ENCODE data around the gene NEURL2. TPM values are rescaled to one million over a fixed set of nuclear protein-coding genes. Genes with fewer than 3 reads are reported as not detected.

Gene NEURL2
- total RNA-seq, 1 donor from 2014 or later = 2.8 TPM

- Histone ChIP-seq H3K36me3 (no peaks in the 10 kb centered on the region), H3K4me1 (peaks cover 43% of the 10 kb centered on the region), H3K27me3 (no peaks in the 10 kb centered on the region), H3K27ac (peak overlapping the region; percentile 67), H3K9me3 (no peaks in the 10 kb centered on the region), H3K4me3 (no peak overlapping the region)
- no peak for TF ChIP-seq CTCF (IDR thresholded peaks at IDR 0.05)
- intact Hi-C loops (cut with DNase I) = no loop called here
- ATAC-seq (peak; percentile 18), DNase-seq (no peak)
Observed at GRCh38 chr20:45920462-45921336, 29.7 kb upstream of the NEURL2 start.

- Histone ChIP-seq H3K4me3 (no peak overlapping the region), H3K36me3 (no peaks in the 10 kb centered on the region)
- no peak for DNase-seq
Observed at GRCh38 chr20:45919542-45920399, 28.8 kb upstream of the NEURL2 start.

GRCh38 chr20:45918779-45919537 is 27.9 kb upstream of the NEURL2 start:
- Histone ChIP-seq H3K4me1 (peaks cover 48% of the 10 kb centered on the region), H3K9me3 (no peaks in the 10 kb centered on the region), H3K27me3 (no peaks in the 10 kb centered on the region), H3K27ac (peak overlapping the region; percentile 67), H3K36me3 (no peaks in the 10 kb centered on the region), H3K4me3 (no peak overlapping the region)
- ATAC-seq (no peak), DNase-seq (no peak)
- TF ChIP-seq CTCF (IDR thresholded peaks at IDR 0.05) = no peak
- intact Hi-C loops (cut with DNase I) = no loop called here

More at GRCh38 chr20:45919542-45920399, 28.8 kb upstream of the NEURL2 start:
- Histone ChIP-seq H3K27me3 (no peaks in the 10 kb centered on the region), H3K27ac (peak overlapping the region; percentile 67), H3K9me3 (no peaks in the 10 kb centered on the region), H3K4me1 (peaks cover 44% of the 10 kb centered on the region)
- ATAC-seq = no peak
- TF ChIP-seq CTCF (IDR thresholded peaks at IDR 0.05) = no peak
- intact Hi-C loops (cut with DNase I) = no loop called here

GRCh38 chr20:45918182-45918737 is 27.3 kb upstream of the NEURL2 start:
- Histone ChIP-seq H3K36me3 (no peaks in the 10 kb centered on the region), H3K9me3 (no peaks in the 10 kb centered on the region), H3K4me3 (no peak overlapping the region), H3K27me3 (no peaks in the 10 kb centered on the region), H3K27ac (peak overlapping the region; percentile 67), H3K4me1 (peaks cover 44% of the 10 kb centered on the region)
- ATAC-seq = peak; percentile 60
- intact Hi-C loops (cut with DNase I) = no loop called here
- no peak for DNase-seq
- no peak for TF ChIP-seq CTCF (IDR thresholded peaks at IDR 0.05)

- intact Hi-C loops (cut with DNase I) = no loop called here
- Histone ChIP-seq H3K9me3 (no peaks in the 10 kb centered on the region), H3K27ac (peak overlapping the region; percentile 67), H3K4me3 (no peak overlapping the region), H3K27me3 (no peaks in the 10 kb centered on the region), H3K4me1 (peaks cover 44% of the 10 kb centered on the region), H3K36me3 (no peaks in the 10 kb centered on the region)
- DNase-seq (no peak), ATAC-seq (no peak)
- no peak for TF ChIP-seq CTCF (IDR thresholded peaks at IDR 0.05)
Observed at GRCh38 chr20:45917790-45918141, 26.8 kb upstream of the NEURL2 start.
